Measurements from ENCODE around the gene ESCO1.
A peak's percentile ranks its signal among the peaks of the same experiment; 100 is the strongest.
"Not testable (repeated sequence)": the region's sequence is repeated elsewhere in the genome, so short reads cannot be mapped to it uniquely, and the experiment has no call there.

Gene ESCO1, protein sequence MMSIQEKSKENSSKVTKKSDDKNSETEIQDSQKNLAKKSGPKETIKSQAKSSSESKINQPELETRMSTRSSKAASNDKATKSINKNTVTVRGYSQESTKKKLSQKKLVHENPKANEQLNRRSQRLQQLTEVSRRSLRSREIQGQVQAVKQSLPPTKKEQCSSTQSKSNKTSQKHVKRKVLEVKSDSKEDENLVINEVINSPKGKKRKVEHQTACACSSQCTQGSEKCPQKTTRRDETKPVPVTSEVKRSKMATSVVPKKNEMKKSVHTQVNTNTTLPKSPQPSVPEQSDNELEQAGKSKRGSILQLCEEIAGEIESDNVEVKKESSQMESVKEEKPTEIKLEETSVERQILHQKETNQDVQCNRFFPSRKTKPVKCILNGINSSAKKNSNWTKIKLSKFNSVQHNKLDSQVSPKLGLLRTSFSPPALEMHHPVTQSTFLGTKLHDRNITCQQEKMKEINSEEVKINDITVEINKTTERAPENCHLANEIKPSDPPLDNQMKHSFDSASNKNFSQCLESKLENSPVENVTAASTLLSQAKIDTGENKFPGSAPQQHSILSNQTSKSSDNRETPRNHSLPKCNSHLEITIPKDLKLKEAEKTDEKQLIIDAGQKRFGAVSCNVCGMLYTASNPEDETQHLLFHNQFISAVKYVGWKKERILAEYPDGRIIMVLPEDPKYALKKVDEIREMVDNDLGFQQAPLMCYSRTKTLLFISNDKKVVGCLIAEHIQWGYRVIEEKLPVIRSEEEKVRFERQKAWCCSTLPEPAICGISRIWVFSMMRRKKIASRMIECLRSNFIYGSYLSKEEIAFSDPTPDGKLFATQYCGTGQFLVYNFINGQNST

DNA sequence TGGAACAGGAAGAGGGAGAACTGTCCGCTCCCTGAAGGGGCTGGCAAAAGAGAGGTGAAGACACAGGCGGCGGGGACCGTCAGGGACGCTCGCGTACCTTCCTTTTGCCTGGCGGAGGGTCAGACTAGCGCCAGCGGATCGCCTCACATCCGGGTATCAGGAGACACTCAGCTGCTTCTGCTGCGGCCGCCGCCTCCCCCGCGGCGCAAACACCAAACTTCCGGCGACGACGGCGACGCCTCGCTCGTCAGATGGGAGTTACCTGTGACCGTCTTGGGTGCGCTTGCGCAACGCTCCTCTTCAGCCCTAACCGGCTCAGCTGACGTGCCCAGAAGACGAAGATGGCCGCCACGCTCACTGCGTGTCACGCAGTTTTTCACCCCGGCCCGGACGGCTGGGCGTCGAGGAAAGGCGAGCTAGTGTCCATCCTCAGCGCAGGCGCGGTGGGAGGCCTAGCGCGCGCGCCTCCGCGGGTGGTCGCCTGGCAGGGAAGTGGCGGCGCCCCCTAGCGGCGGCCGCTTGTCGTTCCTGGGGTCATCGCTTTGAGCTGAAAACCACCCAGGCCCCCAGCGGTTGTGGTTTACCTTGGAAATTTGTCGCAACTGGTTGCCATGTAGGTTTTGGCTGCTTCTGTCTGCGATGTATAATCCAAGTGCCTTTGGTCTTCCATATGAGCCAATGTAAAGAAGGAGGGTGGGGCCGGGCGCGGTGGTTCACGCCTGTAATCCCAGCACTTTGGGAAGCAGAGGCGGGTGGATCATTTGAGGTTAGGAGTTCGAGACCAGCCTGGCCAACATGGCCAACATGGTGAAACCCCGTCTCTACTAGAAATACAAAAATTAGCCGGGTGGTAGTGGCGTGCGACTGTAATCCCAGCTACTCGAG, at the start of gene ESCO1:
ESCO1 (minus strand) TSS at position 179 of the 885 bp plus-strand sequence. CDS start 25,861 bp downstream, outside the sequence.
- peak; percentile 99 for DNase-seq

GRCh38 chr18:21640375-21640774, 39.9 kb upstream of the ESCO1 start:
- DNase-seq = not testable (repeated sequence)

DNA sequence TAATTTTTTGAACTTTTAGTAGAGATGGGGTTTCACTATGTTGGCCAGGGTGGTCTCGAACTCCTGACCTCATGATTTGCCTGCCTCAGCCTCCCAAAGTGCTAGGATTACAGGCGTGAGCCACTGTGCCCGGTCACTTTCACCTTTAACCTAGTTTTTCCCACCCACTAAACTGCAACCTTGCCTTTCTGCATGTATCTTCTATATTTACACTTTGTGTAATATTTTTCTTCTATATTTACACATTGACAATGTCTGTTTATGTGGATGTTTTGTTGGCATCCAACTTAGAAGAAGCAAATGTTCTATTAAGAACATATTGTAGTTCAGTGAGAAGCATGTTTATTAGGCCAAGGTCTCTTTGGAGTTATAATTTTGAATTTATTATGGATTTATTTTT, 38.3 kb upstream of the ESCO1 start:
- no peak for DNase-seq

DNA sequence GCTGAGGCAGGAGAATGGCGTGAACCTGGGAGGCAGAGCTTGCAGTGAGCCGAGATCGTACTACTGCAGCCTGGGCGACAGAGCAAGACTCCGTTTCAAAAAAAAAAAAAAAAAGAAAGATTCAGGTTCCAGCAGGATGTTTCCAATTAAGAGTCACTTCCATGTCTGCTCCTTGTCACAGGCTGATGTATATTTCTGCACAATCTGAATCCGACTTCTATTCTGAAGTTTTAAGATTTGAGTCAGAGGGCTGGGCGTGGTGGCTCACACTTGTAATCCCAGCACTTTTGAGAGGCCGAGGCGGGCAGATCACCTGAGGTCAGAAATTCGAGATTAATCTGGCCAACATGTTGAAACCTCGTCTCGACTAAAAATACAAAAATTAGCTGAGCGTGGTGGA, 36.3 kb upstream of the ESCO1 start:
- DNase-seq = no peak

DNA sequence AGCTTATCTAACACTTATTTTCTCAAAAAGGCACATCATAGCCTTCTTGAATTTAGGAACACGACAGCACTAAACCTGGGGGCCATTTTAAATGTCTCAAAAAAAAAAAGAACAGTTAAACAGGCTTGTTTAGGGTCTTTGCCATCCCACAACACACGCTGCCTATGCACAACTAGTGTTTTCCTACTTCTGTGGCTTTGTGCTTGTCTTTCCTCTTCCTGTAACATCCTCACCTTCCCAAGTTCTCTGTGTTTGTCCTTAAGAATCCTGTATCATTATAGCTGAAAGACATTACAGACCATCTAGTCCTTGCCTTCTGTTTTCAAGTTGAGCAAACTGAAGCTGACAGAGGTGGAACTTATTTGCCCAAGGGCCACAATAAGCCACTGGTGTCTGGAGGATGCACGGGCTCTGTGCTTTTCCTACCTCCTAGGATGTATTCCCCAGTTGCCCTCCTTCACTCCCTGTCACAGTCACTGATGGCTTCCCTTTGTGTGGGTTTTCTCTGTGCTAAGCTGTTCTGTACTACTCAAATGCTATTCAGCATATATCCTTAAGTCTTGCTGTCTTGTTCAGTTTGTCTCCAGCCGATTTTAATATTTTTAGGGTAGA, 34.2 kb upstream of the ESCO1 start:
- no peak for DNase-seq

DNA sequence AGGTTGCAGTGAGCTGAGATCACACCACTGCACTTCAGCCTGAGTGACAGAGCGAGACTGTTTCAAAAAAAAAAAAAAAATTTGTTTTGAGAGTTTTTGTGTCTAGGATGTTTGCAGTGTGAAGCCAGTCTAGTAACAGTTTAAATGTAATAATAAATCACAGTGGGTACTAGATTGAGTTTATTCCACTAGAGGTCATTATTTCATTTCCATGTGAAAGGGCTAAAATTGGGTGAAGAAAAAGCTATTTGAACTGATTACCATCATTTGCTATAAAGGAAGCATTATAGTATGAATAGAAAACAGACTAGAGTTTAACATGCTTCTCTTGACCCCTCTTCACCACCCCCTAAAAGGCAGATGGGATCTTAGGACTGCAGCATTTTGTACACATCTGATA, 31.9 kb upstream of the ESCO1 start:
- DNase-seq = no peak

DNA sequence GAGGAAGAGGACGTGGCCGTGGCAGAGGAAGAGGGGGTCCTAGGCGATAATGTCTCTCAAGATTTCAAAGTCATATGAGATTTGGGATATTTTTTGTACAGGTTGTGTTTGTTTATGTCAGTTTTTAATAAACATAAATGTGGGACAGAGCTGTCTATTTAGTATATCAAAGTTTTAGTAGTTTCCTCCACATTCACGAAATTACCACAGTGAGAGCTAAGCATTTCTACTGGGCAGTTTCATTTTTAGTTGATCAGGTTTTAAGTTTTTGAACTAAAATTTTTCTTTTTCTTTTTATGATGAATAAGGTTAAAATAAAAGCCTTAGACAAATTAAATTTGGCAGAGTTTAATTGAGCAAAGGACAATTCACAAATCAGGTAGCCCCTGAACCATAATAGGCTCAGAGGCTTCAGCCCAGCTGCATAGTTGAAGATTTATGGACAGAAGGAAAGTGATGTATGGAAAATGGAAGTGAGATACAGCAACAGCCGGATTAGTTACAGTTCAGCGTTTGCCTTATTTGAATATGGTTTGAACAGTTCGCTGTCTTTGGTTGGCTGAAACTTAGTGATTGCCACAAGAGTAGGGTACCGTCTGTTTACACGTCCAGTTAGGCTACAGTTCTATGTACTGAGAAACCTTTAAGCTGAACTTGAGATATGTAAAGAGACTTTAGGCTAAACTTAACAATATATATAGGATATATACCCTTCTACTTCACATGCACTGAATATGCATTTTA, 28.8 kb upstream of the ESCO1 start:
- no peak for DNase-seq

- DNase-seq = not testable (repeated sequence)
Observed at GRCh38 chr18:21621640-21622039, 21.1 kb upstream of the ESCO1 start.

GRCh38 chr18:21612125-21613039, 11.9 kb upstream of the ESCO1 start, which contains the start of gene SNRPD1:
SNRPD1 (plus strand) TSS chr18:21612314; CDS start chr18:21612430, 116 bp downstream.
- DNase-seq = peak; percentile 95

DNA sequence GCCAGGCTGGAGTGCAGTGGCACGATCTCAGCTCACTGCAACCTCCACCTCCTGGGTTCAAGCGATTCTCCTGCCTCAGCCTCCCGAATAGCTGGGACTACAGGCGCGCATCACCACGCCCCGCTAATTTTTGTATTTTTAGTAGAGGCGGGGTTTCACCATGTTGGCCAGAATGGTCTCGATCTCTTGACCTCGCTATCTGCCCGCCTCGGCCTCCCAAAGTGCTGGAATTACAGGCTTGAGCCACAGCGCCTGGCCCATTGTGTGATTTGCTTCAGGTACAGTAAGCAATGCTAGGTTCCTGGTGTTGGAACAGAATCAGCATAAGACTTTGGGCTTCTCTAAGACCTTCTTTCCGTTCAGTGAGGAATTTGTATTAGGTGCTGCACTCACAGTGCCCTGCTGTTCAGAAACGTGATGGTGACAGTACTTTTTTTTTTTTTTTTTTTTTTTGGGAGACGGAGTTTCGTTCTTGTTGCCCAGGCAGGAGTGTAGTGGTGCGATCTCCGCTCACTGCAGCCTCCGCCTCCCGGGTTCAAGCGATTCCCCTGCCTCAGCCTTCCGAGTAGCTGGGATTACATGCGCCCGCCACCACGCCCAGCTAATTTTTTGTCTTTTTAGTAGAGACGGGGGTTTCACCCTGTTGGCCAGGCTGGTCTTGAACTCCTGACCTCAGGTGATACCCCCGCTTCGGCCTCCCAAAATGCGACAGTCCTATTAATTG, 11.1 kb upstream of the ESCO1 start:
- DNase-seq = not testable (repeated sequence)

DNA sequence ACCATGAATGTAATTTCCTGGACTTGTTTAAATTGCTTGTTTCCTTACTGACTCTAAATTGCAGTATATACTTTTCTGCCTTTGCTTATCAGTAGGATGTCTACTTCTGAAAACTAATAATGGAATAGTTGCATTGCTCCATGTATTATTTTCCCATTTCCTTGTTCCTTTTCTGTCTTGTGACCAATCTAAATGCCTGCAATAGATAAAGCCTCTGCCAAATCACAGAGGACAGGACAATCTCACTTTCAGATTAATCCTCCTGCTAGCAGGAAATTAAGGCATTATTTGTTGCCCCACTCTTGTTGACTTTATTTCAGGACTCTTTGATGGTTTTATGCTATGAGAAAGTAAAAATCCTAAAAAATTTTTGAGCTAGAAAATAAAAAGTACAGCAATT, 4.7 kb upstream of the ESCO1 start:
- no peak for DNase-seq

- DNase-seq = no peak
Observed at GRCh38 chr18:21604671-21605070, 4.2 kb upstream of the ESCO1 start.

DNA sequence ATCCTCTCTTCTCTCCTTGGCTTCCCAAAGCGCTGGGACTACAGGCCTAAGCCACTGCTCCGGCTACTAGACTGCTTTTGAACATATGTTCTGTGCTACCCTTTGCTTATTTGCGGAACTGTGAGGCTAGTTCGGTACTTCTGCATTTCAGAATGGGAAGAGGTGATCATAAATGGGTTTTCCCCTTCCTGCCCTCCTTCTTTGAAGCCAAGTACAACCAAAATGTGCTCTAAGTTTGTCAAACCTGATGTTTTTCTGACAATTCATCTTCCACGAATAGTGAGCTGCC, 1.7 kb upstream of the ESCO1 start:
- no peak for DNase-seq

DNA sequence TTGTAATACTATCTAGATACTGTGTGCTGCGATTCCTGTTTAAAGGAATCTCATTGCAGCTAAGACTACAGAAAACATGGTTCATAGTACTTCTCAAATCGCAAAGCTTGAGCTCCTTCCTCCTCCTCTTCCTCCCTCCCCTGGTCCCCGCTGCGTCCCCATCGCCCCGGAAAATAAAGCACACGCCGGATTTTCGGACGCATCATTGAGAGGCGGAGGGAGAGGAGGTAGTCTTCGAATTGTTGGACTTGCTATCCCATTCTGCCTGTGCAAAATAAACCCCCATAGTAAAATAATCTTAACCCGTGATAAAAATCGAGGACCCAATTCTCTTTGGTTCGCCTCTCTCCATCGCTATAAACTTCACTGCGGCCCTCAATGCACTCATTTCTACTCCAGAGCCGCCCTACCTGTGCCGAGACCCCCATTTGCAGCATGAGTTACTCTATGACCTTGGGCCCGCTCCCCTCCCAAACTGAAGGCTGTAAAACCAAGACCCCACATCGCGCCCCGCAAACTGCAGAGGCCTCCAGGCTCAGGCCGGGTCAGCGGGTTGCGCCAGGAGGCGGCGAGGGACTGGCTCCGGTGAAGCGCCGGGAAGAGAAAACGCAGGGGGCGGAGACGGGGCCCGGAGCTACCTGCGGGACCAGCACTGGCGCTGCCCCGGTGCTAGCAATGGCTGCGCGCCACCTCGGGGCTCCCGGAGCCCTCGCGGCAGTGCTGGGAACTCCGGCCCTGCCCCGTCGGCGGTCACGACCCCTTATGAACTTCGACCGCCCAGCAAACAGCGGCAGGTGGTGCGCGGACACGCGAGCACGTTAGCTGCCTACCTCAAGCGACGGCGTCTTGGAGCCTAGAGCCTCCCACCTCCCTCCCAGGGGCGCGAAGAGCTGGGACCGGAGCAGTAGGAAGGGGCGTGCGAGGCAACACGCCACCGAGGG, 649 bp downstream of the ESCO1 start:
- DNase-seq = peak; percentile 78

DNA sequence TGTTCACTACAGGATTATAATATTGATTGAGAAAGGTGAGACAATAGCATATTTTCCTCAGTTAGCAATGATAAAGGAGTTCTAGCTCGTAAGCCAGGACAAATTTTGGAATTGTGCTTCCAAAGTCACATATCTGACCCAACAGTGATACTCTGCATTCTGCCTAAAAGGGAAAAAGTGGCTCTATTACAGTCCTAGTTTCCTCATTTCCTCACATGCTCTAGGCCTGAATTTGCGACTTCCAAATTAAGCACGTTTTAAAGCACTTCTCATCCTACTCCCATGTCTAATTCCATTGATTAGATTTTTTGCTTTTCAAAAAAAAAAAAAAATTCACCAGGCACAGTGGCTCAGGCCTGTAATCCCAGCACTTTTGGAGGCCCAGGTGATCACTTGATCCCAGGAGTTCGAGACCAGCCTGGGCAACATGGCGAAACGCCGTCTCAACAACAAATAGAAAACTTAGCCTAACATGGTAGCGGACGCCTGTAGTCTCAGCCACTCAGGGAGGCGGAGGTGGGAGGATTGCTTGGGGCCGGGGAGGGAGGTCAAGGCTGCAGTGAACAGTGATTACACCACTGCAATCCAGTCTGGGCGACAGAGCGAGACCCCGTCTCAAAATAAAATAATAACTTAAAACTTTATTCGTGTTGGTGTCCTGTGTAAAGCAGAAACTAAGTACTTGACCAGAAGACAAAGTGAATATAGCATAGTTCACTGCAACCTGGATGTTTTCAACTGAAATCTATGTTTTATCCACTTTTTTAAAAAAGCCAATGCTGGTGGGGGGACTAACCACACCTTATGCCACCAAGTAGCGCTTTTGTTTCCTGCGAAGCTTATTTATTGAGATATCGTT, 1.5 kb downstream of the ESCO1 start:
- peak; percentile 3 for DNase-seq

DNA sequence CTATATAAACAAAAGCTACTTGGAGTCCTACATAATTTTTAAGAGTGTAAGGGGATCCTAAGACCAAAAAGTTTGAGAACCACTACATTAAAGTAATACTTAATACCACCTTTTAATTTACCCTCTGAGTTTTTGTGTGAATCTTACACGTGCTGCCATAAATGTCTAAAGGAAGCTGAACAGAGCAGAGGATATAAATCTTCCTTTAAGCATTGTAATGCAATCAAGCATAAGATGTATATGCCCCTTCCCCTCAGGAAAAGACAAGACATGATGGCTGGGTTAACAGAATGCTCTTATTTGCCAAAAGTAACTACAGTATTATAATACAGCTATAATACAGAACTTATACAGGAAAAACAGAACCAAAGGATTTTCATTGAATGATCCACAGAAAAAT, 2.9 kb downstream of the ESCO1 start:
- no peak for DNase-seq

- DNase-seq = no peak
Observed at GRCh38 chr18:21593540-21594257, 6.8 kb downstream of the ESCO1 start.

Data from COR-L47 (cell line).